Measurements from ENCODE around the gene PARP3.
A peak's percentile ranks its signal among the peaks of the same experiment; 100 is the strongest.

PARP3 gene

DNA sequence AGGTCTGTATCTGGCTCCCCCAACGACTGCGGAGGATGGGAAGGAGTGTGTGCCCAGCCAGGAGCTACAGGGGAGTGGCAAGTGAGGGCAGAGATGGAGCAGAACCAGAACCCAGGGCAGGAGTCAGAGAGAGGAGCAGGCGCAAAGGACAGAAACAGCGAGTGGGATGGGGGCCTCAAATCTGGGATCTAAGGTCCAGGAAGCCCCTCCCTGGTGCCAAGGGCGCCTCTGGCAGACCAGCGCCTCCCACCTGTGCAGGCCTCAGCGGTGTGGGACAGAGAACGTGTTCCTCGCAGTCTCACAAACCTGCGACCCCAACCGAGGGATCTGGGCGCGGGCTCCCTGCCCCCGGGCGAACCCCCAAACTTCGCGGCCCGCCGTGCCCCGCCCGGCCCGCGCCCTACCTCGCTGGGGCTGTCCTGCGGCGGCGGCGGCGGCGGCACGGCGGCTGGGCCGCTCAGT is 24.8 kb downstream of the PARP3 start:
- no peaks in the 10 kb centered on the region for H3K9me3 ChIP-seq (replicated peaks in 1 of 11)
- peak overlapping the region; percentile 80 to 95 (median 87) for H3K9ac ChIP-seq
- peak overlapping the region; percentile 67 to 79 (median 72) for H3K4me3 ChIP-seq
- H3K4me2 ChIP-seq: peak overlapping the region; percentile 76 to 99 (median 97)
- H3K4me1 ChIP-seq: peaks cover 50 to 92% (median 77%) of the 10 kb centered on the region in 10 experiments
- TF ChIP-seq Cebpa-rat (IDR thresholded peaks at IDR 0.05): no peak
- no peaks in the 10 kb centered on the region for H3K27me3 ChIP-seq
- H3K36me3 ChIP-seq: peaks cover 0 to 34% (median 6%) of the 10 kb centered on the region in 11 experiments; a peak in 7 of 22 replicates
- peaks cover 0 to 56% (median 27%) of the 10 kb centered on the region in 11 experiments; a peak in 15 of 22 replicates for H4K20me1 ChIP-seq
- peak overlapping the region; percentile 35 to 95 (median 88); a peak in 21 of 22 replicates for H3K27ac ChIP-seq

DNA sequence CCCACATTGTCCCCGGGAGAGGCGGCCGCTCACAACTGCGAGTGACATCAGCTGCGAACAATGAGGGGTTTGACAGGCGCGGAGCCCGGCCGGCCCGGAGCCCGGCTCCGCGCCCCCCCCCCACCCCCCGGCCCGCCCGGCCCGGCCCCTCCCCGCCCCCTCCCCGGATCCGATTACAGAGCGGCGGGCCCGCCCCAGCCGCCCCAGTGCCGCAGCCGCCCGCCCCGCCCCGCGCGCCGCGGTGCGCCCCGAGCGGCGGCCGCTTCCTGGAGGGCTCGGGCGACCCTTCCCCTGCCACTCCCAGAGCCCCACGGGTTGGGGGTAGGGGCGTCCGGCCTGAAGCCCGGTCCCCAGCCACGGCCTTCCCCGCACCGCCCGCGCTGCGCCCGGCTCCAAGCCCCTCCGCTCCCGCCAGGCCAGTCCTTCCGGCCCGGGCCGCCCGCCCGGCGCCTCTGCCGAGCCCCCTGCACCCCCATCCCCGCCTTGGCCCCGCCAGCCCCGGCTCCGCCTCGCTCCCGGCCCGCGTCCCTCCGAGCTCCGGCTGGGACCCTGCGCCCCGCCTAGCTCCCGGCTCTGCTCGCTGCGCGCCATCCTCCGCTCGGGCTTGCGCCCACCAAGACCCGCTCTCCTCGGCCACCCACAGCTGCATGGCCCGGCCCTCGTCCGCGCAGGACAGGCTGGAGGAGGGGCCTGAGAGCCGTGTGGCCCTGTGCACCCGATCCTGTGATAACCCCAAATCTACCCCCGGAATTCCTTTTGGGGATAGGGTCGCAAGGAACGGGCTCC is 25.4 kb downstream of the PARP3 start, which contains the start of gene PCBP4:
PCBP4 (minus strand) TSS at position 71 of the 786 bp plus-strand sequence. CDS start 6,214 bp downstream, outside the sequence.
- Histone ChIP-seq H3K36me3 (peaks cover 0 to 36% (median 6%) of the 10 kb centered on the region in 11 experiments; a peak in 7 of 22 replicates), H3K4me1 (peaks cover 56 to 93% (median 81%) of the 10 kb centered on the region in 10 experiments)

DNA sequence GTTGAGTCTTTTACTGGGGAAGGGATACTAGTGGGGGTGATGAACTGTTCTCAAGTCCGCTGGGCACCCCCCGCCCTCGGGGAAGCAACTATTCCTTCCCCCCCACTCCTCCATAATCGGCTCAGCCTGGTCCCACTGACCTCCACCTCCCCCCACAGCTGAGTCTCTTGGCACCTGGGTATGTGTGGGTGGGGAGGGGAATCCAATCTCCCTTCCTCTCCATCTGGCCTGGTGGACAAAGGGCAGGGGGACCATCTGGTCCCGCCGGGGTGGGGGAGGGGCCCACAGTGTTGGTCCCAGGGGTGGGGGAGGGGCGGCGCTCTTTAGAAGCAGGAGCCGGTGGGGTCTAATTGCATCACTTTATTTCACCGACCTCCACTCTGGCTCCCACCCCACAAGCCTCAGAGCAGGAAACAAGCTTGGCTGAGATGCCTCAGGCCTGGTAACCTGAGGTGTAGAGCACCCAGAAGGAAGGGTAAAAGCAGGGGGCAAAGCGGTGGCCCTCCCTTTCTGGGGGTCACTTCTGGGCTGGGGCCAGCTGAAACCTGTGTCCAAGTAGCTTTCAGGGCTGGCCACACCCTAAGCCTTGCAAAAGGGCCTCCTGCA is 26.1 kb downstream of the PARP3 start:
- peak in 3 of 11 experiments; percentile 32 to 72 (median 44); a peak in 3 of 22 replicates for TF ChIP-seq Cebpa-rat (IDR thresholded peaks at IDR 0.05)
- Histone ChIP-seq H4K20me1 (peaks cover 0 to 43% (median 18%) of the 10 kb centered on the region in 11 experiments; a peak in 12 of 22 replicates), H3K9ac (peak overlapping the region; percentile 80 to 95 (median 86)), H3K4me3 (peak overlapping the region; percentile 67 to 79 (median 72)), H3K36me3 (peaks cover 0 to 36% (median 6%) of the 10 kb centered on the region in 11 experiments; a peak in 7 of 22 replicates), H3K9me3 (replicated peaks in 1 of 11) (no peaks in the 10 kb centered on the region), H3K4me1 (peaks cover 63 to 93% (median 87%) of the 10 kb centered on the region in 10 experiments), H3K4me2 (peak overlapping the region; percentile 89 to 100 (median 98)), H3K27me3 (no peaks in the 10 kb centered on the region), H3K27ac (peak overlapping the region; percentile 48 to 95 (median 88); a peak in 21 of 22 replicates)

More for the DNA sequence above, 25.4 kb downstream of the PARP3 start, which contains the start of gene PCBP4:
- peak within 1 kb of the TSS; percentile 93 to 100 (median 98) for H3K4me2 ChIP-seq
- no peaks in the 10 kb centered on the region for H3K9me3 ChIP-seq (replicated peaks in 1 of 11)
- peak within 1 kb of the TSS; percentile 80 to 95 (median 87) for H3K9ac ChIP-seq
- peak within 1 kb of the TSS; percentile 48 to 95 (median 88); a peak in 21 of 22 replicates for H3K27ac ChIP-seq
- TF ChIP-seq Cebpa-rat (IDR thresholded peaks at IDR 0.05): no peak
- H3K27me3 ChIP-seq: no peaks in the 10 kb centered on the region
- peak within 1 kb of the TSS; percentile 67 to 79 (median 72) for H3K4me3 ChIP-seq
- H4K20me1 ChIP-seq: peaks cover 0 to 50% (median 25%) of the 10 kb centered on the region in 11 experiments; a peak in 14 of 22 replicates

DNA sequence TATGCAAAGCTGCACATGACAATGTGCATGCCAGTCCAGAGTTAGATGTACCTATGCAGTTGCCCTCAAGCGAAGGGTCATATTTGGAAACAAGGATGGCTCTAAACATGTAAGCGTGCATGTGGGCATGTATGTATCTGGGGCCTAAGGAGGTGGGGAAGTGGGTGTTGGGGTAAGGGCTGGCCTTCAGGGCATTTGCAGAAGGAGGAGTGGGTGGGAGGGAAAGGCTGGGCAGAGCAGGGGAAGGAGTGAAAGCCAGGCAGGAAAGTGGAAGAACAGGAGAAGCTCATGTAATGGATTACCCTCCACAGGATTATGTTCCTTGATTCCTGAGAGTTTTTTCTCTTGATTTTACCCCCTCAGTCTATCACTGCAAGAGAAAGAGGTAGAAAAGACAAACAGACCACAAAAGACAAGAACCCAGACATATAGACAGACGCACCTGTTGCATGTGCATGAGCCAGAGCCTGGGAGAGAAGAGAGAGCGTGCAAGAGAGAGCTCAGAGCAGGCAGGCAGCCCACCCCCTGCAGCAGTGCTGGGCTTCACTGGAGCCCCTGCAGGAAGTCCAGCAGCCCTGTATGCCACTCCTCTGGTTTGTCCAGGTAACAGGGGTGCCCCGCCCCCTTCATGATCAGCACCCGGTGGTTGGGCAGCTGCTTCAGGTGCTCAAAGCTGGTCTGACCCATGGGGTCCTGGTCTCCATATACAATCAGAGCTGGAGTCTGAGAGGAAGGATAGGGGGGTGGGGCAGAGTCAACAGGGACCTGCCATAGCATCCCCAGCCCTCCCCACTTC is 26.9 kb downstream of the PARP3 start:
- H3K4me2 ChIP-seq: peak overlapping the region; percentile 89 to 100 (median 98)
- peak overlapping the region in 8 of 11 experiments; percentile 39 to 95 (median 88); a peak in 15 of 22 replicates for H3K27ac ChIP-seq
- H4K20me1 ChIP-seq: peaks cover 0 to 35% (median 11%) of the 10 kb centered on the region in 11 experiments; a peak in 12 of 22 replicates
- no peaks in the 10 kb centered on the region for H3K9me3 ChIP-seq (replicated peaks in 1 of 11)
- H3K4me3 ChIP-seq: peak overlapping the region in 4 of 10 experiments; percentile 71 to 78 (median 74); a peak in 4 of 20 replicates
- TF ChIP-seq Cebpa-rat (IDR thresholded peaks at IDR 0.05): no peak
- H3K4me1 ChIP-seq: peaks cover 66 to 91% (median 89%) of the 10 kb centered on the region in 10 experiments
- H3K27me3 ChIP-seq: no peaks in the 10 kb centered on the region
- H3K9ac ChIP-seq: peak overlapping the region in 8 of 11 experiments; percentile 42 to 95 (median 87); a peak in 13 of 22 replicates
- peaks cover 0 to 36% (median 6%) of the 10 kb centered on the region in 11 experiments; a peak in 7 of 22 replicates for H3K36me3 ChIP-seq

DNA sequence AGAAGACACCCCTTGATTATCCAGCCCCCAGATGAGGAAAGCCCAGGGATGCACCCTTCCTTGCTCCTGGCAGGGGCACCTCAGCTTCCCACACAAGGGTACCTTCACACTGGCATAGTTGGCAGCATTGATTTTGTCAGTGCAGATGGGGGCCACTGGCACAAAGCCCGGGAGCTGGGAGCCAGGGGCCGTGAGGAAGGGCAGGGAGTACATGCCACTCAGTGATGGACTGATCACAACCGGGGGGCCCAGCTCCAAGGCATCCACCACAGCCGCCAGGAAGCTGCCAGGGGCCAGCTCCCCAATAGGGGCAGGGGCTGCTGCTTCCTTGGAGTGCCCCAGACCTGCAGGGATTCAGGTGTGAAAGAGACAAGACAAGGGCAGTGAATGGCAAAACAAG is 27.7 kb downstream of the PARP3 start:
- peaks cover 73 to 91% (median 89%) of the 10 kb centered on the region in 10 experiments for H3K4me1 ChIP-seq
- peak overlapping the region; percentile 89 to 100 (median 98); a peak in 21 of 22 replicates for H3K4me2 ChIP-seq
- H4K20me1 ChIP-seq: peaks cover 0 to 33% (median 7%) of the 10 kb centered on the region in 11 experiments; a peak in 12 of 22 replicates
- H3K9me3 ChIP-seq (replicated peaks in 1 of 11): no peaks in the 10 kb centered on the region
- no peak for TF ChIP-seq Cebpa-rat (IDR thresholded peaks at IDR 0.05)
- H3K27ac ChIP-seq: peak overlapping the region in 5 of 11 experiments; percentile 84 to 95 (median 94); a peak in 8 of 22 replicates
- H3K4me3 ChIP-seq: no peak overlapping the region
- H3K36me3 ChIP-seq: peaks cover 0 to 32% (median 6%) of the 10 kb centered on the region in 11 experiments; a peak in 7 of 22 replicates
- no peaks in the 10 kb centered on the region for H3K27me3 ChIP-seq
- H3K9ac ChIP-seq: peak overlapping the region in 5 of 11 experiments; percentile 16 to 91 (median 38); a peak in 4 of 22 replicates

DNA sequence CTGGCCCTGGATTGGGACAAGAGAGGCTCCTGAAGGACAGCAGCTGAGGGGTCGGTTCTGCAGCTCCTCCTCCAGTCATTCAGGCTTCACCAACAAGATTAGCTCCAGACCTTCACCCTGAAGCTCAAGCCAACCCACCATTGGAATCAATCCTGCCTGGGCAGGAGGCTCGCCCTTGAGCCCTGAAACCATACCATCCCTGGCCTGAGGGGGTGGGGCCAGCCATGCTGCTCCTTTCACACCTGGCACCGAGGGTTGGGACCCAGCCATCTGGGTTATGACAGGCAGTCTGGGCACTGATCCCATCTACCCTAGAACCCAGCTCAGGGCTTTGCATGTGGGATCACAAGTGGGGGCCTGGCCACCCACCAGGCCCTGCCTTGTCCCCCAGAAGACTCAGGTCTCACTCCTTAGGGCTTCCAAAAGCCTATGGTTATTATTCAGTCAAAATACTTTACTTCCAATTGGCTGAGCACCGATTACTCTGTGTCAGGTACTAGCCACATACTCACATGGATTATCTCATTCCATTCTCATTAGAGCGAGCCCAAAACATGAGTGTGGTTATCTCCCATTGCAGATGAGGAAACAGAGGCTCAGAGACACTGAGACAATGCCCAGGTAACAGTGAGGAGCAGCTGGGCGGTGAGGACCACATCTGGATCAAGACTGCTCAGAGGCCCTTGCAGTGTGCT is 28.6 kb downstream of the PARP3 start:
- no peak overlapping the region for H3K4me3 ChIP-seq
- TF ChIP-seq Cebpa-rat (IDR thresholded peaks at IDR 0.05): no peak
- H3K9ac ChIP-seq: peak overlapping the region in 8 of 11 experiments; percentile 8 to 91 (median 31); a peak in 7 of 22 replicates
- no peaks in the 10 kb centered on the region for H3K9me3 ChIP-seq (replicated peaks in 1 of 11)
- H3K4me2 ChIP-seq: peak overlapping the region; percentile 5 to 98 (median 95); a peak in 20 of 22 replicates
- H3K4me1 ChIP-seq: peaks cover 73 to 91% (median 88%) of the 10 kb centered on the region in 10 experiments
- peaks cover 0 to 29% (median 6%) of the 10 kb centered on the region in 11 experiments; a peak in 7 of 22 replicates for H3K36me3 ChIP-seq
- H3K27me3 ChIP-seq: no peaks in the 10 kb centered on the region
- peaks cover 0 to 34% (median 5%) of the 10 kb centered on the region in 11 experiments; a peak in 11 of 22 replicates for H4K20me1 ChIP-seq
- peak overlapping the region in 4 of 11 experiments; percentile 26 to 95 (median 94); a peak in 8 of 22 replicates for H3K27ac ChIP-seq

DNA sequence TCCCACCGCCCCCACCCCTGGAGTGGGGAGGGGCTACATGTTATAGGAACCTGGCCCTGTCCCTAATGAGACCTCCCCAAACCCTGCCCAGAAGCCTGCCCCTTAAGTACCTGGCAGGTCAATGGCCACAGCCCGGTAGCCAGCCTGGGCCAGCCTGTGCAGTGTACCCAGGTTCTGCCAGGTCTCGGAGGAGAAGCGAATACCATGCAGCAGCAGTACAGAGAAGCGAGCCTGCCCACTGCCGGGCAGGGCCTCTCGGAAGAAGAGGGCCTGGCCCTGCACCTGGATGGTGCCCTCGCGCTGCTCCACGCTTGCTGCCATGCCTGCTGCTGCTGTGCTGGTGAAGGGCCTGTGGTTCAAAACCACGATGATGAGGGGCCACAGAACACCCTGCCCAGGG is 29.2 kb downstream of the PARP3 start:
- Histone ChIP-seq H4K20me1 (peaks cover 0 to 40% (median 5%) of the 10 kb centered on the region in 11 experiments; a peak in 11 of 22 replicates), H3K4me3 (no peak overlapping the region), H3K4me2 (peak overlapping the region; percentile 41 to 98 (median 95); a peak in 21 of 22 replicates), H3K9ac (peak overlapping the region in 8 of 11 experiments; percentile 8 to 48 (median 26); a peak in 10 of 22 replicates), H3K27me3 (no peaks in the 10 kb centered on the region), H3K36me3 (peaks cover 0 to 29% (median 6%) of the 10 kb centered on the region in 11 experiments; a peak in 7 of 22 replicates), H3K27ac (peak overlapping the region in 5 of 11 experiments; percentile 4 to 95 (median 26); a peak in 6 of 22 replicates), H3K4me1 (peaks cover 71 to 91% (median 88%) of the 10 kb centered on the region in 10 experiments), H3K9me3 (replicated peaks in 1 of 11) (no peaks in the 10 kb centered on the region)
- TF ChIP-seq Cebpa-rat (IDR thresholded peaks at IDR 0.05): no peak
